Upper lobe of right lung (tissue), 1 donor: ENCODE results near the gene PLEKHA5. TPM values are rescaled to one million over a fixed set of nuclear protein-coding genes. Genes with fewer than 3 reads are reported as not detected.
A peak's percentile ranks its signal among the peaks of the same experiment; 100 is the strongest.
"Not testable (repeated sequence)": the region's sequence is repeated elsewhere in the genome, so short reads cannot be mapped to it uniquely, and the experiment has no call there.

Experiments
- ATAC-seq: fragments of 200-7000 bp; cut with Tn5 transposase; one replicate; pipeline ENCODE4 v1.9.1; 2020; ENCODE audit warnings: mild to moderate bottlenecking, moderate library complexity
- DNase-seq: peaks from one replicate; pipeline ENCODE4 v3.0.0-alpha.2; 2020
- H3K27ac ChIP-seq: fragments of 200-600 bp; one replicate; pipeline ENCODE4 v1.8.0; 2022
- H3K27me3 ChIP-seq: fragments of 200-600 bp; one replicate; pipeline ENCODE4 v1.8.0; 2022; ENCODE audit warnings: mild to moderate bottlenecking
- H3K36me3 ChIP-seq: fragments of 200-600 bp; one replicate; pipeline ENCODE4 v1.8.0; 2022
- H3K4me1 ChIP-seq: fragments of 200-600 bp; one replicate; pipeline ENCODE4 v1.8.0; 2022
- H3K4me3 ChIP-seq: fragments of 200-600 bp; one replicate; pipeline ENCODE4 v1.8.0; 2022; ENCODE audit warnings: mild to moderate bottlenecking
- H3K9me3 ChIP-seq: fragments of 200-600 bp; one replicate; pipeline ENCODE4 v1.8.0; 2022
- CTCF ChIP-seq: fragments of 200-600 bp; IDR thresholded peaks from one replicate; pipeline ENCODE4 v1.8.0; 2022; ENCODE audit warnings: antibody characterized with exemption
- intact Hi-C: fragments of 100-400 bp; cut with DNase I; formaldehyde crosslinking; loops from one replicate; pipeline ENCODE4 v1.11.0; 2022
- total RNA-seq: library from RNA; stranded (reverse); fragmentation: NEBNext Ultra II Directional; extraction: Animal tissue kit (Norgen Biotek cat#: 25700); gene quantifications from one replicate; pipeline ENCODE4 v1.2.1, GENCODE V29; 2021
- donor health status: DM: no; HTN: yes; CAD: no; lungs with severe emphysema.

The PLEKHA5 gene
- total RNA-seq, 1 donor from 2014 or later = 30.2 TPM

GRCh38 chr12:19302100-19302640, 172.6 kb downstream of the PLEKHA5 start:
- no peak for TF ChIP-seq CTCF
- H3K4me1 ChIP-seq = peaks cover 6% of the 10 kb centered on the region
- ATAC-seq (peak; percentile 13), DNase-seq (no peak)
- H3K27ac ChIP-seq = no peak overlapping the region
- no peaks in the 10 kb centered on the region for H3K36me3 ChIP-seq
- no peak overlapping the region for H3K4me3 ChIP-seq
- no peaks in the 10 kb centered on the region for H3K9me3 ChIP-seq
- intact Hi-C loops = no loop called here
- H3K27me3 ChIP-seq = no peaks in the 10 kb centered on the region

- ATAC-seq (no peak), DNase-seq (no peak)
- H3K36me3 ChIP-seq = no peaks in the 10 kb centered on the region
- H3K27ac ChIP-seq = no peak overlapping the region
- peaks cover 6% of the 10 kb centered on the region for H3K4me1 ChIP-seq
- no peak for TF ChIP-seq CTCF
- H3K9me3 ChIP-seq = no peaks in the 10 kb centered on the region
- no peak overlapping the region for H3K4me3 ChIP-seq
- H3K27me3 ChIP-seq = no peaks in the 10 kb centered on the region
- intact Hi-C loops = no loop called here
Measured at GRCh38 chr12:19303496-19303895, 174.0 kb downstream of the PLEKHA5 start.

- Histone ChIP-seq H3K9me3 (no peaks in the 10 kb centered on the region), H3K4me1 (peaks cover 6% of the 10 kb centered on the region), H3K27me3 (no peaks in the 10 kb centered on the region), H3K4me3 (no peak overlapping the region), H3K27ac (no peak overlapping the region), H3K36me3 (no peaks in the 10 kb centered on the region)
- ATAC-seq (no peak), DNase-seq (no peak)
- intact Hi-C loops = no loop called here
- TF ChIP-seq CTCF = no peak
Measured at GRCh38 chr12:19304149-19304750, 174.7 kb downstream of the PLEKHA5 start.

- H3K4me3 ChIP-seq, H3K4me1 ChIP-seq, ATAC-seq, H3K27me3 ChIP-seq, DNase-seq, H3K36me3 ChIP-seq, intact Hi-C loops, H3K27ac ChIP-seq, H3K9me3 ChIP-seq: not testable (repeated sequence)
Measured at GRCh38 chr12:19305621-19306020, 176.1 kb downstream of the PLEKHA5 start.

GRCh38 chr12:19306366-19306765, 176.8 kb downstream of the PLEKHA5 start:
- no peaks in the 10 kb centered on the region for H3K36me3 ChIP-seq
- intact Hi-C loops = no loop called here
- DNase-seq (no peak), ATAC-seq (no peak)
- no peak overlapping the region for H3K27ac ChIP-seq
- H3K4me1 ChIP-seq = peaks cover 6% of the 10 kb centered on the region
- no peak overlapping the region for H3K4me3 ChIP-seq
- TF ChIP-seq CTCF = no peak
- no peaks in the 10 kb centered on the region for H3K9me3 ChIP-seq
- H3K27me3 ChIP-seq = no peaks in the 10 kb centered on the region

GRCh38 chr12:19307451-19307850, 177.9 kb downstream of the PLEKHA5 start:
- H3K27me3 ChIP-seq = no peaks in the 10 kb centered on the region
- ATAC-seq = no peak
- no peak overlapping the region for H3K4me3 ChIP-seq
- DNase-seq = no peak
- TF ChIP-seq CTCF = no peak
- no peaks in the 10 kb centered on the region for H3K36me3 ChIP-seq
- intact Hi-C loops = no loop called here
- H3K27ac ChIP-seq = no peak overlapping the region
- no peaks in the 10 kb centered on the region for H3K4me1 ChIP-seq
- no peaks in the 10 kb centered on the region for H3K9me3 ChIP-seq
